ENCODE results near the gene KIAA1217. TPM values are rescaled to one million over a fixed set of nuclear protein-coding genes. Genes with fewer than 3 reads are reported as not detected.

KIAA1217 gene
- polyA plus RNA-seq, 1 of the 3 experiments (the other 2 are of a cell fraction), result 7.2 TPM

- H3K4me3 ChIP-seq (ENCODE audit: low read depth in 2 of 2, low read length in 1 of 2), result no peak overlapping the region
- H3K9ac ChIP-seq, result no peak overlapping the region
- H4K20me1 ChIP-seq (ENCODE audit: insufficient read depth), result no peaks in the 10 kb centered on the region
- no peak for TF ChIP-seq YY1 (IDR thresholded peaks at IDR 0.05; ENCODE audit: low read depth)
- no peak for TF ChIP-seq TEAD4 (IDR thresholded peaks at IDR 0.05; ENCODE audit: borderline replicate concordance, insufficient read depth)
- H3K27ac ChIP-seq (ENCODE audit: low read depth in 2 of 2, low read length in 1 of 2), result no peak overlapping the region
- no peak for DNase-seq
- no peaks in the 10 kb centered on the region for H3K79me2 ChIP-seq (ENCODE audit: insufficient read depth)
- no peaks in the 10 kb centered on the region for H3K9me2 ChIP-seq
- POLR2A ChIA-PET, result no interaction called here
- CTCF ChIA-PET, result interaction anchor here (1.3 to 1.4 kb wide), 2 partner anchors 12 to 26 kb away, joined by 3 to 6 read pairs; no protein-coding TSS in a partner anchor
- H3K9me3 ChIP-seq, result no peaks in the 10 kb centered on the region
- peaks cover 4% of the 10 kb centered on the region for H3F3A ChIP-seq (replicated peaks; ENCODE audit: insufficient read depth)
- H3K36me3 ChIP-seq (replicated peaks in 1 of 2; ENCODE audit: control insufficient read depth in 1 of 2, insufficient read depth in 2 of 2, low read length in 1 of 2), result peaks cover 0 to 29% of the 10 kb centered on the region in 2 experiments
- no peaks in the 10 kb centered on the region for H3K27me3 ChIP-seq (ENCODE audit: insufficient read depth)
- H3K4me2 ChIP-seq, result no peak overlapping the region
- WGBS (ENCODE audit: low lambda C conversion rate), result 87% methylated on average over 10 of the region's 10 CpGs
- H2AFZ ChIP-seq (ENCODE audit: low read depth), result no peak overlapping the region
- no peaks in the 10 kb centered on the region for H3K4me1 ChIP-seq (ENCODE audit: control insufficient read depth in 1 of 2, insufficient read depth in 2 of 2, low read depth in 1 of 2, low read length in 1 of 2)
Observed at GRCh38 chr10:24544776-24545175, 335.8 kb downstream of the KIAA1217 start.

GRCh38 chr10:24545585-24545984 lies 336.6 kb downstream of the KIAA1217 start:
- no peak overlapping the region for H3K4me3 ChIP-seq (ENCODE audit: low read depth in 2 of 2, low read length in 1 of 2)
- ChIA-PET CTCF (interaction anchor here (1.4 to 1.6 kb wide), 2 partner anchors 11 to 27 kb away, joined by 5 to 6 read pairs; no protein-coding TSS in a partner anchor), POLR2A (no interaction called here)
- peaks cover 4% of the 10 kb centered on the region for H3F3A ChIP-seq (replicated peaks; ENCODE audit: insufficient read depth)
- DNase-seq, result no peak
- H3K4me1 ChIP-seq (ENCODE audit: control insufficient read depth in 1 of 2, insufficient read depth in 2 of 2, low read depth in 1 of 2, low read length in 1 of 2), result no peaks in the 10 kb centered on the region
- TF ChIP-seq POLR2AphosphoS5 (IDR thresholded peaks at IDR 0.05; ENCODE audit: low read depth, low read length), result no peak
- no peak for TF ChIP-seq GATA2 (CRISPR knock-in tag; IDR thresholded peaks at IDR 0.05)
- TF ChIP-seq MEF2A (IDR thresholded peaks at IDR 0.05; ENCODE audit: borderline replicate concordance, low read depth), result no peak
- TF ChIP-seq EZH2phosphoT487 (IDR thresholded peaks at IDR 0.05; ENCODE audit: borderline replicate concordance, low read depth), result no peak
- TF ChIP-seq CHD2 (IDR thresholded peaks at IDR 0.05; ENCODE audit: low read length, partially characterized antibody), result no peak
- TF ChIP-seq GABPA (IDR thresholded peaks at IDR 0.05; ENCODE audit: low read depth), result no peak
- TF ChIP-seq, protein P1, sequence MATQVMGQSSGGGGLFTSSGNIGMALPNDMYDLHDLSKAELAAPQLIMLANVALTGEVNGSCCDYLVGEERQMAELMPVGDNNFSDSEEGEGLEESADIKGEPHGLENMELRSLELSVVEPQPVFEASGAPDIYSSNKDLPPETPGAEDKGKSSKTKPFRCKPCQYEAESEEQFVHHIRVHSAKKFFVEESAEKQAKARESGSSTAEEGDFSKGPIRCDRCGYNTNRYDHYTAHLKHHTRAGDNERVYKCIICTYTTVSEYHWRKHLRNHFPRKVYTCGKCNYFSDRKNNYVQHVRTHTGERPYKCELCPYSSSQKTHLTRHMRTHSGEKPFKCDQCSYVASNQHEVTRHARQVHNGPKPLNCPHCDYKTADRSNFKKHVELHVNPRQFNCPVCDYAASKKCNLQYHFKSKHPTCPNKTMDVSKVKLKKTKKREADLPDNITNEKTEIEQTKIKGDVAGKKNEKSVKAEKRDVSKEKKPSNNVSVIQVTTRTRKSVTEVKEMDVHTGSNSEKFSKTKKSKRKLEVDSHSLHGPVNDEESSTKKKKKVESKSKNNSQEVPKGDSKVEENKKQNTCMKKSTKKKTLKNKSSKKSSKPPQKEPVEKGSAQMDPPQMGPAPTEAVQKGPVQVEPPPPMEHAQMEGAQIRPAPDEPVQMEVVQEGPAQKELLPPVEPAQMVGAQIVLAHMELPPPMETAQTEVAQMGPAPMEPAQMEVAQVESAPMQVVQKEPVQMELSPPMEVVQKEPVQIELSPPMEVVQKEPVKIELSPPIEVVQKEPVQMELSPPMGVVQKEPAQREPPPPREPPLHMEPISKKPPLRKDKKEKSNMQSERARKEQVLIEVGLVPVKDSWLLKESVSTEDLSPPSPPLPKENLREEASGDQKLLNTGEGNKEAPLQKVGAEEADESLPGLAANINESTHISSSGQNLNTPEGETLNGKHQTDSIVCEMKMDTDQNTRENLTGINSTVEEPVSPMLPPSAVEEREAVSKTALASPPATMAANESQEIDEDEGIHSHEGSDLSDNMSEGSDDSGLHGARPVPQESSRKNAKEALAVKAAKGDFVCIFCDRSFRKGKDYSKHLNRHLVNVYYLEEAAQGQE (IDR thresholded peaks at IDR 0.05; ENCODE audit: low read depth, low read length), result no peak
- H3K79me2 ChIP-seq (ENCODE audit: insufficient read depth), result no peaks in the 10 kb centered on the region
- H3K4me2 ChIP-seq, result no peak overlapping the region
- H3K27me3 ChIP-seq (ENCODE audit: insufficient read depth), result no peaks in the 10 kb centered on the region
- H3K9me2 ChIP-seq, result no peaks in the 10 kb centered on the region
- H2AFZ ChIP-seq (ENCODE audit: low read depth), result no peak overlapping the region
- H4K20me1 ChIP-seq (ENCODE audit: insufficient read depth), result no peaks in the 10 kb centered on the region
- no peak overlapping the region for H3K27ac ChIP-seq (ENCODE audit: low read depth in 2 of 2, low read length in 1 of 2)
- H3K9me3 ChIP-seq, result no peaks in the 10 kb centered on the region
- peaks cover 0 to 28% of the 10 kb centered on the region in 2 experiments for H3K36me3 ChIP-seq (replicated peaks in 1 of 2; ENCODE audit: control insufficient read depth in 1 of 2, insufficient read depth in 2 of 2, low read length in 1 of 2)
- WGBS (ENCODE audit: low lambda C conversion rate), result 89% methylated on average over 3 of the region's 3 CpGs
- H3K9ac ChIP-seq, result no peak overlapping the region
